GM12878 (cell line): ENCODE data around the gene KIFC1. TPM values are rescaled to one million over a fixed set of nuclear protein-coding genes. Genes with fewer than 3 reads are reported as not detected.

Experiments
- ATAC-seq: fragments of 200-7000 bp; cut with Tn5 transposase; 3 replicates; pipeline ENCODE4 v1.9.1; 2020; ENCODE audit warnings: mild to moderate bottlenecking, moderate library complexity
- BruUV-seq: library from RNA; stranded (reverse); fragments of 400-500 nt; replicated peaks from 2 replicates; lab custom pipeline; 2021; lab: Mats Ljungman, UMichigan
- CTCF ChIA-PET: fragments of 300-600 bp; sonication (Branson Sonifier 250); formaldehyde crosslinking; extraction: SDS; loops from one replicate; lab custom pipeline; 2021; ENCODE audit warnings: inconsistent platforms; lab: Yijun Ruan, JAX
- POLR2A ChIA-PET: fragments of 350-600 bp; formaldehyde crosslinking; extraction: SDS; loops from one replicate; lab custom pipeline; 2021; ENCODE audit warnings: inconsistent platforms; lab: Charles Lee
- RAD21 ChIA-PET: fragments of 300-600 bp; sonication (Branson Sonifier 250); formaldehyde crosslinking; loops from one replicate; lab custom pipeline; 2023; ENCODE audit warnings: antibody characterized with exemption; ENCODE audit not compliant: unreplicated experiment; lab: Charles Lee
- SMC1A ChIA-PET: fragments of 300-600 bp; sonication (Branson Sonifier 250); formaldehyde crosslinking; loops from one replicate; lab custom pipeline; 2023; ENCODE audit not compliant: unreplicated experiment, uncharacterized antibody; lab: Charles Lee
- DNase-seq: peaks from one replicate; pipeline ENCODE4 v3.0.0-alpha.2; 2011; ENCODE audit warnings: low read depth, low spot score
- FAIRE-seq: peaks from 3 replicates; lab custom pipeline; 2011; peaks lifted over from hg19 to GRCh38; lab: Jason Lieb, UNC
- H2AFZ ChIP-seq: 2 replicates; pipeline ENCODE4 v1.6.0; 2011; ENCODE audit warnings: low read depth, low read length, control low read depth; ENCODE audit not compliant: control insufficient read depth
- H3K27ac ChIP-seq: 2 replicates; pipeline ENCODE4 v1.5.1; 2011; ENCODE audit warnings: control low read depth; ENCODE audit not compliant: control insufficient read depth, insufficient read depth
- H3K27me3 ChIP-seq, 2 experiments: replicated peaks in 1 of 2; 2 replicates each; pipeline versions ENCODE4 v1.6.0 to v1.6.1; 2011; ENCODE audit warnings: low read length in 1 of 2; ENCODE audit not compliant: control insufficient read depth in 2 of 2, insufficient read depth in 2 of 2
- H3K36me3 ChIP-seq, 2 experiments: 2 replicates each; pipeline ENCODE4 v1.5.1; 2011; ENCODE audit warnings: low read length in 1 of 2; ENCODE audit not compliant: control insufficient read depth in 2 of 2, insufficient read depth in 2 of 2
- H3K4me1 ChIP-seq: 2 replicates; pipeline ENCODE4 v1.6.1; 2011; ENCODE audit warnings: mild to moderate bottlenecking, low read length, moderate library complexity, mixed read lengths; ENCODE audit not compliant: control insufficient read depth, insufficient read depth
- H3K4me2 ChIP-seq: 2 replicates; pipeline ENCODE4 v1.6.0; 2011; ENCODE audit warnings: control low read depth; ENCODE audit not compliant: control insufficient read depth, insufficient read depth
- H3K4me3 ChIP-seq: fragments of 200-600 bp; sonication (generic); 2 replicates; pipeline ENCODE4 v1.5.1; 2016
- H3K79me2 ChIP-seq: 2 replicates; pipeline ENCODE4 v1.6.0; 2011; ENCODE audit warnings: low read length; ENCODE audit not compliant: control insufficient read depth, insufficient read depth
- H3K9ac ChIP-seq: 2 replicates; pipeline ENCODE4 v1.8.0; 2011; ENCODE audit warnings: low read length, control low read depth, mixed read lengths; ENCODE audit not compliant: control insufficient read depth, insufficient read depth
- H3K9me3 ChIP-seq: replicated peaks from 3 replicates; pipeline ENCODE4 v1.5.1; 2011; ENCODE audit warnings: mild to moderate bottlenecking, low read length; ENCODE audit not compliant: control insufficient read depth, insufficient read depth
- H4K20me1 ChIP-seq: 2 replicates; pipeline ENCODE4 v1.6.0; 2011; ENCODE audit not compliant: control insufficient read depth, insufficient read depth
- ATF7 ChIP-seq: fragments of 450-650 bp; IDR thresholded peaks from 2 replicates; pipeline ENCODE4 v1.6.1; 2016; ENCODE audit warnings: low read depth, mild to moderate bottlenecking
- BACH1 ChIP-seq: fragments of 450-650 bp; IDR thresholded peaks from 2 replicates; pipeline ENCODE4 v1.6.1; 2017; ENCODE audit warnings: mild to moderate bottlenecking, borderline replicate concordance
- BHLHE40 ChIP-seq, 2 experiments: fragments of 450-650 bp in 1 of 2; IDR thresholded peaks; 2 replicates each; pipeline ENCODE4 v1.6.1; 2011 to 2017; ENCODE audit warnings: low read depth in 2 of 2, borderline replicate concordance in 1 of 2, improper control_type of control experiment in 1 of 2, low read length in 1 of 2, mild to moderate bottlenecking in 1 of 2
- CBX3 ChIP-seq: fragments of 200-600 bp; sonication (generic); IDR thresholded peaks from 2 replicates; pipeline ENCODE4 v1.6.1; 2016; ENCODE audit warnings: low read depth, borderline replicate concordance
- CEBPB ChIP-seq, 2 experiments: fragments of 150-350 bp in 1 of 2; IDR thresholded peaks; 2 replicates each; pipeline ENCODE4 v1.6.1; 2012 to 2014; ENCODE audit warnings: low read depth in 2 of 2, low read length in 2 of 2, borderline replicate concordance in 1 of 2, inconsistent platforms in 1 of 2
- IKZF2 ChIP-seq, 2 experiments: fragments of 450-650 bp; IDR thresholded peaks; 2 replicates each; pipeline ENCODE4 v1.6.1; 2017; ENCODE audit warnings: mild to moderate bottlenecking in 2 of 2, moderate library complexity in 2 of 2
- NFIC ChIP-seq: IDR thresholded peaks from 2 replicates; pipeline ENCODE4 v1.6.1; 2012; ENCODE audit warnings: low read depth, mild to moderate bottlenecking, inconsistent platforms, low read length, moderate library complexity
- NFYA ChIP-seq: IDR thresholded peaks from 2 replicates; pipeline ENCODE4 v1.6.1; 2011; ENCODE audit warnings: low read depth, mild to moderate bottlenecking, low read length, improper control_type of control experiment, borderline replicate concordance
- POLR2A ChIP-seq: IDR thresholded peaks from 2 replicates; pipeline ENCODE4 v1.6.1; 2011; ENCODE audit warnings: low read depth, mild to moderate bottlenecking, low read length
- RB1 ChIP-seq: fragments of 450-650 bp; formaldehyde crosslinking; IDR thresholded peaks from 2 replicates; pipeline ENCODE4 v1.6.1; 2017; ENCODE audit warnings: mild to moderate bottlenecking, borderline replicate concordance
- RUNX3 ChIP-seq: IDR thresholded peaks from 2 replicates; pipeline ENCODE4 v1.6.1; 2012; ENCODE audit warnings: low read length, inconsistent platforms
- TBL1XR1 ChIP-seq: IDR thresholded peaks from 2 replicates; pipeline ENCODE4 v1.6.1; 2012; ENCODE audit warnings: low read depth, low read length, improper control_type of control experiment
- TCF12 ChIP-seq: IDR thresholded peaks from 2 replicates; pipeline ENCODE4 v1.6.1; 2011; ENCODE audit warnings: low read depth, mild to moderate bottlenecking, low read length
- WGBS: methylation state at CpG from one replicate; pipeline ENCODE4 v1.1.6; 2016; ENCODE audit warnings: low lambda C conversion rate; ENCODE audit not compliant: insufficient replicate concordance, insufficient coverage; ENCODE audit errors: missing lambda C conversion rate; 5-methylcytosine and 5-hydroxymethylcytosine counted together
- in situ Hi-C: fragments of 300-500 bp; cut with MboI; formaldehyde crosslinking; loops from 9 replicates; pipeline ENCODE4 v1.14.3; 2018; ENCODE audit warnings: mixed read lengths
- intact Hi-C: fragments of 100-400 bp; cut with micrococcal nuclease; formaldehyde crosslinking; loops from one replicate; pipeline ENCODE4 v1.14.2; 2022; ENCODE audit not compliant: unreplicated experiment
- polyA plus RNA-seq, 11 experiments: library from polyadenylated mRNA; depleted of rRNA in 4 of 11; unstranded in 6 of 11; stranded (reverse) in 5 of 11; fragments of >200 nt; fragmentation: Nextera tagmentation in 4 of 11; fragmentation: Illumina TruSeq in 1 of 11; extraction: Ambion mirVana in 4 of 11; extraction: Trizol in 1 of 11; gene quantifications; 1 replicate in 1 of 11; 2 replicates in 10 of 11; pipeline versions ENCODE4 v1.2.1 to v1.2.3, GENCODE V29; 2011 to 2016; ENCODE audit warnings: inconsistent platforms in 2 of 11, missing spikeins in 2 of 11, low read depth in 1 of 11
- total RNA-seq, 4 experiments: library from RNA; depleted of rRNA in 3 of 4; stranded (reverse); fragments of >200 nt in 3 of 4; fragmentation: Illumina TruSeq in 1 of 4; extraction: Trizol in 1 of 4; gene quantifications; 2 replicates each; pipeline versions ENCODE4 v1.2.1 to v1.2.3, GENCODE V29; 2013 to 2021
- TF ChIP-seq, protein P1 (sequence below): fragments of 450-650 bp; formaldehyde crosslinking; IDR thresholded peaks from 2 replicates; pipeline ENCODE4 v1.5.0; 2022; ENCODE audit warnings: mild to moderate bottlenecking, missing genetic modification characterization

KIFC1 gene
- total and polyA plus RNA-seq, 10 of the 15 experiments (the other 5 are each of a cell fraction or from before 2014, with no cell fraction given) = 1.8 to 87.4 (median 54.4) TPM

GRCh38 chr6:33424855-33425667 is 33.4 kb downstream of the KIFC1 start (continued):
- TF ChIP-seq BHLHE40 (IDR thresholded peaks at IDR 0.05; ENCODE audit: borderline replicate concordance in 1 of 2, low read depth in 2 of 2, low read length in 1 of 2) = 0 out of 4 replicates have a peak, but pooled peaks of 1 of the 2 experiments have one; percentile 11
- no peak for TF ChIP-seq IKZF2 (IDR thresholded peaks at IDR 0.05)
- TF ChIP-seq RUNX3 = no peak

- no peaks in the 10 kb centered on the region for H4K20me1 ChIP-seq
- FAIRE-seq (peak; percentile 72), ATAC-seq (peak; percentile 77), DNase-seq (no peak)
- H3K79me2 ChIP-seq = peaks cover 1% of the 10 kb centered on the region; the same call in 1 of the 2 replicates
- no peaks in the 10 kb centered on the region for H3K9me3 ChIP-seq
- no peaks in the 10 kb centered on the region for H3K36me3 ChIP-seq
- peak overlapping the region; percentile 66 for H3K4me3 ChIP-seq
- no peaks in the 10 kb centered on the region; a peak in 2 of 4 replicates for H3K27me3 ChIP-seq
- ChIA-PET POLR2A (interaction anchor here (0.5 to 2.4 kb wide), 13 partner anchors 9 to 864 kb away, joined by 3 to 14 read pairs (median 5); partner anchors contain the start of genes CUTA, ZBTB22 and ZBTB9), SMC1A (interaction anchor here (0.6 to 1.5 kb wide), 8 partner anchors 9 to 122 kb away, joined by 3 to 6 read pairs (median 3); no protein-coding TSS in a partner anchor), RAD21 (interaction anchor here (1.0 to 2.3 kb wide), 13 partner anchors 10 to 208 kb away, joined by 3 to 11 read pairs (median 5); partner anchors contain the start of genes B3GALT4, BAK1, KIFC1 and PFDN6), CTCF (interaction anchor here (0.6 to 2.4 kb wide), 16 partner anchors 9 to 275 kb away, joined by 3 to 25 read pairs (median 4); partner anchors contain the start of genes B3GALT4, CUTA, RGL2 and RPS18)
- peak overlapping the region; percentile 77 for H3K4me2 ChIP-seq
- H3K9ac ChIP-seq = peak overlapping the region; percentile 87
- H2AFZ ChIP-seq = peak overlapping the region; percentile 87
- H3K4me1 ChIP-seq = peaks cover 36% of the 10 kb centered on the region
- in situ Hi-C loops (no loop called here), intact Hi-C loops (loop anchor here (2.0 kb wide), 1 partner anchor 35 kb away; the partner anchor contains the start of gene KIFC1)
- peak overlapping the region; percentile 86 for H3K27ac ChIP-seq
- no TSS peak for BruUV-seq
- 3% methylated on average over 34 of the region's 43 CpGs for WGBS
- TF ChIP-seq CBX3 = no peak
- TF ChIP-seq IKZF2 (IDR thresholded peaks at IDR 0.05) = peak; percentile 34 to 51; a peak in 3 of 4 replicates
- TF ChIP-seq ATF7 = no peak
- peak; percentile 66; the same call in 1 of the 2 replicates for TF ChIP-seq BACH1
- 0 out of 2 replicates have a peak, but pooled peaks have one; percentile 12 for TF ChIP-seq TCF12
- TF ChIP-seq NFIC = no peak
- no peak for TF ChIP-seq NFYA
- TF ChIP-seq, protein P1, sequence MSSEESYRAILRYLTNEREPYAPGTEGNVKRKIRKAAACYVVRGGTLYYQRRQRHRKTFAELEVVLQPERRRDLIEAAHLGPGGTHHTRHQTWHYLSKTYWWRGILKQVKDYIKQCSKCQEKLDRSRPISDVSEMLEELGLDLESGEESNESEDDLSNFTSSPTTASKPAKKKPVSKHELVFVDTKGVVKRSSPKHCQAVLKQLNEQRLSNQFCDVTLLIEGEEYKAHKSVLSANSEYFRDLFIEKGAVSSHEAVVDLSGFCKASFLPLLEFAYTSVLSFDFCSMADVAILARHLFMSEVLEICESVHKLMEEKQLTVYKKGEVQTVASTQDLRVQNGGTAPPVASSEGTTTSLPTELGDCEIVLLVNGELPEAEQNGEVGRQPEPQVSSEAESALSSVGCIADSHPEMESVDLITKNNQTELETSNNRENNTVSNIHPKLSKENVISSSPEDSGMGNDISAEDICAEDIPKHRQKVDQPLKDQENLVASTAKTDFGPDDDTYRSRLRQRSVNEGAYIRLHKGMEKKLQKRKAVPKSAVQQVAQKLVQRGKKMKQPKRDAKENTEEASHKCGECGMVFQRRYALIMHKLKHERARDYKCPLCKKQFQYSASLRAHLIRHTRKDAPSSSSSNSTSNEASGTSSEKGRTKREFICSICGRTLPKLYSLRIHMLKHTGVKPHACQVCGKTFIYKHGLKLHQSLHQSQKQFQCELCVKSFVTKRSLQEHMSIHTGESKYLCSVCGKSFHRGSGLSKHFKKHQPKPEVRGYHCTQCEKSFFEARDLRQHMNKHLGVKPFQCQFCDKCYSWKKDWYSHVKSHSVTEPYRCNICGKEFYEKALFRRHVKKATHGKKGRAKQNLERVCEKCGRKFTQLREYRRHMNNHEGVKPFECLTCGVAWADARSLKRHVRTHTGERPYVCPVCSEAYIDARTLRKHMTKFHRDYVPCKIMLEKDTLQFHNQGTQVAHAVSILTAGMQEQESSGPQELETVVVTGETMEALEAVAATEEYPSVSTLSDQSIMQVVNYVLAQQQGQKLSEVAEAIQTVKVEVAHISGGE (CRISPR knock-in tag) = no peak
- TF ChIP-seq CEBPB (IDR thresholded peaks at IDR 0.05; ENCODE audit: borderline replicate concordance in 1 of 2, low read depth in 2 of 2, low read length in 2 of 2) = no peak
- TF ChIP-seq TBL1XR1 = no peak
- peak; percentile 83 for TF ChIP-seq POLR2A
- TF ChIP-seq RB1 = no peak
Measured at GRCh38 chr6:33425668-33426577, 34.3 kb downstream of the KIFC1 start.
